HepG2 (cell line): ENCODE measurements around the gene PRSS38. TPM values are rescaled to one million over a fixed set of nuclear protein-coding genes. Genes with fewer than 3 reads are reported as not detected.

Source experiments
- ATAC-seq: fragments of 200-7000 bp; cut with Tn5 transposase; 3 replicates; pipeline ENCODE4 v1.9.1; 2020; ENCODE audit warnings: mild to moderate bottlenecking, moderate library complexity
- BruUV-seq: library from RNA; stranded (reverse); fragments of 400-500 nt; replicated peaks from 2 replicates; lab custom pipeline; 2021; lab: Mats Ljungman, UMichigan
- CTCF ChIA-PET: fragments of 300-600 bp; formaldehyde crosslinking; extraction: SDS; loops from one replicate; lab custom pipeline; 2021; ENCODE audit warnings: low total read pairs, inconsistent platforms, low intra/inter-chr PET ratio; lab: Yijun Ruan, JAX
- POLR2A ChIA-PET: fragments of 350-600 bp; sonication (Branson Sonifier 250); formaldehyde crosslinking; loops from one replicate; lab custom pipeline; 2020; ENCODE audit warnings: antibody characterized with exemption, inconsistent platforms; lab: Yijun Ruan, JAX
- DNase-seq: peaks from one replicate; pipeline ENCODE4 v3.0.0-alpha.2; 2015; ENCODE audit warnings: low spot score
- FAIRE-seq: peaks from 3 replicates; lab custom pipeline; 2011; peaks lifted over from hg19 to GRCh38; lab: Jason Lieb, UNC
- H2AFZ ChIP-seq: one replicate; pipeline ENCODE4 v1.6.1; 2011; ENCODE audit warnings: low read length, inconsistent platforms
- H3K27ac ChIP-seq: fragments of 300-600 bp; 3 replicates; pipeline ENCODE4 v1.8.0; 2011; ENCODE audit warnings: mixed run types, mild to moderate bottlenecking, mixed read lengths, low read length, inconsistent platforms; ENCODE audit not compliant: insufficient read depth; ENCODE audit errors: extremely low read length
- H3K27me3 ChIP-seq, 2 experiments: fragments of 200-600 bp in 1 of 2; 2 replicates in 1 of 2; 3 replicates in 1 of 2; pipeline versions ENCODE4 v1.6.0 to v1.8.0; 2011; ENCODE audit warnings: low read length in 2 of 2, mild to moderate bottlenecking in 2 of 2, moderate library complexity in 2 of 2, inconsistent platforms in 1 of 2; ENCODE audit not compliant: insufficient read depth in 2 of 2, control insufficient read depth in 1 of 2
- H3K36me3 ChIP-seq, 2 experiments: fragments of 200-600 bp in 1 of 2; replicated peaks in 1 of 2; 2 replicates in 1 of 2; 3 replicates in 1 of 2; pipeline versions ENCODE4 v1.5.1 to v1.8.0; 2011; ENCODE audit warnings: low read length in 2 of 2, inconsistent platforms in 1 of 2; ENCODE audit not compliant: insufficient read depth in 2 of 2, control insufficient read depth in 1 of 2
- H3K4me1 ChIP-seq: 2 replicates; pipeline ENCODE4 v1.5.1; 2012; ENCODE audit warnings: low read length, inconsistent platforms; ENCODE audit not compliant: insufficient read depth
- H3K4me2 ChIP-seq: 2 replicates; pipeline ENCODE4 v1.6.0; 2011; ENCODE audit warnings: low read depth, low read length, inconsistent platforms
- H3K4me3 ChIP-seq, 3 experiments: fragments of 200-600 bp in 1 of 3; sonication (generic), shearing (Covaris generic) in 1 of 3; replicated peaks in 1 of 3; 2 replicates each; pipeline ENCODE4 v1.5.1; 2011 to 2016; ENCODE audit warnings: low read length in 3 of 3, inconsistent platforms in 2 of 3, low read depth in 2 of 3, mild to moderate bottlenecking in 2 of 3, control low read depth in 1 of 3, mixed read lengths in 1 of 3; ENCODE audit not compliant: insufficient read depth in 1 of 3
- H3K79me2 ChIP-seq: one replicate; pipeline ENCODE4 v1.6.1; 2011; ENCODE audit warnings: low read length, inconsistent platforms; ENCODE audit not compliant: insufficient read depth
- H3K9ac ChIP-seq: 2 replicates; pipeline ENCODE4 v1.6.0; 2011; ENCODE audit warnings: mild to moderate bottlenecking, low read depth, low read length, inconsistent platforms; ENCODE audit not compliant: insufficient read depth
- H3K9me3 ChIP-seq: 2 replicates; pipeline ENCODE4 v1.5.1; 2012; ENCODE audit warnings: mild to moderate bottlenecking, low read length
- H4K20me1 ChIP-seq: 2 replicates; pipeline ENCODE4 v1.6.0; 2011; ENCODE audit warnings: inconsistent platforms, mild to moderate bottlenecking, low read length, moderate library complexity; ENCODE audit not compliant: insufficient read depth
- MAFF ChIP-seq: IDR thresholded peaks from 2 replicates; pipeline ENCODE4 v1.6.1; 2011; ENCODE audit warnings: low read depth, low read length, improper control_type of control experiment
- MAFK ChIP-seq, 2 experiments: IDR thresholded peaks in 1 of 2; conservative IDR thresholded peaks in 1 of 2; 2 replicates each; pipeline ENCODE4 v1.6.1; 2011; ENCODE audit warnings: improper control_type of control experiment in 2 of 2, low read length in 2 of 2
- MIER3 ChIP-seq: IDR thresholded peaks from 2 replicates; pipeline ENCODE4 v1.6.1; 2016; ENCODE audit warnings: missing compliant biosample characterization, borderline replicate concordance
- NFE2L2 ChIP-seq: fragments of 150-350 bp; IDR thresholded peaks from 2 replicates; pipeline ENCODE4 v1.6.1; 2014; ENCODE audit warnings: low read length
- SIN3A ChIP-seq: IDR thresholded peaks from 2 replicates; pipeline ENCODE4 v1.6.1; 2011; ENCODE audit warnings: low read depth, mild to moderate bottlenecking, control low read depth, low read length, borderline replicate concordance
- ZKSCAN5 ChIP-seq: sonication (generic); formaldehyde crosslinking; IDR thresholded peaks from 2 replicates; pipeline ENCODE4 v1.5.1; 2020; ENCODE audit warnings: mild to moderate bottlenecking, missing genetic modification reagents
- WGBS: methylation state at CpG from one replicate; pipeline ENCODE4 v1.1.6; 2017; ENCODE audit warnings: low lambda C conversion rate; 5-methylcytosine and 5-hydroxymethylcytosine counted together
- in situ Hi-C: cut with HindIII; loops from 2 replicates; pipeline ENCODE4 v1.10.0; 2017; ENCODE audit warnings: low pct_unique_long_range_greater_than_20kb; ENCODE audit not compliant: extremely low pct_ligation_motif_present
- intact Hi-C: fragments of 100-400 bp; cut with micrococcal nuclease; formaldehyde crosslinking; loops from one replicate; pipeline ENCODE4 v1.10.0; 2022; ENCODE audit not compliant: unreplicated experiment
- polyA plus RNA-seq, 8 experiments: library from polyadenylated mRNA; depleted of rRNA in 3 of 8; stranded (reverse) in 7 of 8; unstranded in 1 of 8; fragments of >200 nt; fragmentation: Illumina TruSeq in 4 of 8; extraction: Trizol in 4 of 8; gene quantifications; 2 replicates each; pipeline versions ENCODE4 v1.2.1 to v1.2.3, GENCODE V29; 2011 to 2016; ENCODE audit warnings: low read depth in 4 of 8, missing spikeins in 1 of 8, mixed read lengths in 1 of 8; ENCODE audit not compliant: insufficient read depth in 1 of 8
- total RNA-seq, 5 experiments: library from RNA; depleted of rRNA; stranded (reverse); fragments of >200 nt; fragmentation: Illumina TruSeq; extraction: Trizol; gene quantifications; 2 replicates each; pipeline ENCODE4 v1.2.3, GENCODE V29; 2016; ENCODE audit warnings: low read depth in 1 of 5
- TF ChIP-seq, protein P1 (sequence below): sonication (generic); formaldehyde crosslinking; IDR thresholded peaks from 2 replicates; pipeline ENCODE4 v1.4.0; 2020; ENCODE audit warnings: missing genetic modification reagents
- TF ChIP-seq, protein P2 (sequence below): conservative IDR thresholded peaks from 2 replicates; pipeline ENCODE4 v1.6.1; 2018; ENCODE audit warnings: missing genetic modification reagents

The PRSS38 gene
- total and polyA plus RNA-seq, 2 of the 13 experiments (the other 11 are each of a cell fraction or from before 2014, with no cell fraction given): not detected

DNA sequence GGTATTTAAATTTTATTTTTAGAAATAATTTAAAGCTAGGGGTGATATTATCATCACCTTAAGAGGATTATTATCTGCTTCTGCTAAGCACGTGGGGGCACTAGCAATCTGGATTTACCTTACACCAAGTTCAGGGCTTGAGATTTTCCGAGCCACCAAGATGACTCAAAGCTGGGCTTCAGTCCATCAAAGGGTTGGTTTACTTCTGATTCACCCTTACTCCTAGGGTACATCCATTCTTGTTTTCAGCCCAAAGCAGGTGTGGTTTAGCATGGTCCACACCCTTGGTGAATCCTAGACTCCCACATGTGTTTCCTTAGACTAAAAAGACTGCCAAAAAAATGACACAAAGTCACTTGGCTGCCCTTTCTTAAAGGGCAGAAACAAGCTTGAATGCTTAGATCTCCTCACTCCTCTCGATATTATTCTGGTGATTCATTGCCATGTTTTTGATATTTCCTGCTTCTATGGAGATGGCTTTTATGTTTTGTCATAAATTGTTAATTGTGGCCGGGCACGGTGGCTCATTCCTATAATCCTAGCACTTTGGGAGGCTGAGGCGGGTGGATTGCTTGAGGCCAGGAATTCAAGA is 9.8 kb upstream of the PRSS38 start:
- CTCF ChIA-PET: no interaction called here
- Histone ChIP-seq H3K27me3 (no peaks in the 10 kb centered on the region; a peak in 1 of 5 replicates), H3K4me3 (no peak overlapping the region), H3K79me2 (no peaks in the 10 kb centered on the region), H4K20me1 (no peaks in the 10 kb centered on the region), H3K9me3 (no peaks in the 10 kb centered on the region), H3K27ac (no peak overlapping the region), H3K4me1 (no peaks in the 10 kb centered on the region)
- no TSS peak for BruUV-seq
- no peak for TF ChIP-seq ZKSCAN5 (CRISPR knock-in tag)
- TF ChIP-seq MIER3 (CRISPR knock-in tag): no peak
- TF ChIP-seq, all 625 proteins: peak for 0
- Histone ChIP-seq H3K9ac (no peak overlapping the region), H2AFZ (no peak overlapping the region), H3K4me2 (no peak overlapping the region), H3K36me3 (no peaks in the 10 kb centered on the region)
- FAIRE-seq: no peak
- no peak for ATAC-seq
- intact Hi-C loops: loop anchor here (10.0 kb wide), 1 partner anchor 1051 kb away; no protein-coding TSS in a partner anchor
- POLR2A ChIA-PET: no interaction called here
- no peak for DNase-seq
- in situ Hi-C loops: no loop called here
- 5% methylated on average over 6 of the region's 6 CpGs for WGBS

DNA sequence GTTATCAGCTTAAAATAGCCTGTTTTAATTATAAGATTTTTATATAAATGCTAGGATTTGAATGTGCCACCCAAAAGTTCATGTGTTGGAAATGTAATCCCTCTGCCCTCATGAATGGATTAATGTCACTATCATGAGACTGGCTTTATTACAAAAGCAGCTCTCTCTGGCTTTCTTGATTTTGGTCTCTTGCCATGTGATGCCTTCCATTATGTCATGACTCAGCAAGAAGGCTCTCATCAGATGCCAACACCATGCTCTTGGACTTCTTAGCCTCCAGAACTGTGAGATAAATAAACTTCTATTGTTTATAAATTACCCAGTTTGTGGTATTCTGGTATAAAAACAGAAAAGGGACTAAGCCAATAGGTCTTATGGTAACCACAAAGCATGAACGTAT is 6.9 kb upstream of the PRSS38 start:
- Histone ChIP-seq H2AFZ (no peak overlapping the region), H3K79me2 (no peaks in the 10 kb centered on the region), H3K4me2 (no peak overlapping the region), H3K4me3 (no peak overlapping the region), H3K36me3 (no peaks in the 10 kb centered on the region), H3K9ac (no peak overlapping the region), H3K27me3 (no peaks in the 10 kb centered on the region; a peak in 1 of 5 replicates), H4K20me1 (no peaks in the 10 kb centered on the region), H3K4me1 (no peaks in the 10 kb centered on the region), H3K27ac (no peak overlapping the region), H3K9me3 (peaks cover 7% of the 10 kb centered on the region; the same call in 1 of the 2 replicates)
- POLR2A ChIA-PET: no interaction called here
- CTCF ChIA-PET: no interaction called here
- ATAC-seq (no peak), DNase-seq (no peak), FAIRE-seq (no peak)
- TF ChIP-seq, protein P1, sequence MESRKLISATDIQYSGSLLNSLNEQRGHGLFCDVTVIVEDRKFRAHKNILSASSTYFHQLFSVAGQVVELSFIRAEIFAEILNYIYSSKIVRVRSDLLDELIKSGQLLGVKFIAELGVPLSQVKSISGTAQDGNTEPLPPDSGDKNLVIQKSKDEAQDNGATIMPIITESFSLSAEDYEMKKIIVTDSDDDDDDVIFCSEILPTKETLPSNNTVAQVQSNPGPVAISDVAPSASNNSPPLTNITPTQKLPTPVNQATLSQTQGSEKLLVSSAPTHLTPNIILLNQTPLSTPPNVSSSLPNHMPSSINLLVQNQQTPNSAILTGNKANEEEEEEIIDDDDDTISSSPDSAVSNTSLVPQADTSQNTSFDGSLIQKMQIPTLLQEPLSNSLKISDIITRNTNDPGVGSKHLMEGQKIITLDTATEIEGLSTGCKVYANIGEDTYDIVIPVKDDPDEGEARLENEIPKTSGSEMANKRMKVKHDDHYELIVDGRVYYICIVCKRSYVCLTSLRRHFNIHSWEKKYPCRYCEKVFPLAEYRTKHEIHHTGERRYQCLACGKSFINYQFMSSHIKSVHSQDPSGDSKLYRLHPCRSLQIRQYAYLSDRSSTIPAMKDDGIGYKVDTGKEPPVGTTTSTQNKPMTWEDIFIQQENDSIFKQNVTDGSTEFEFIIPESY (CRISPR knock-in tag): no peak
- TF ChIP-seq MAFF: peak; percentile 53; the same call in 1 of the 2 replicates
- TF ChIP-seq NFE2L2: 0 out of 2 replicates have a peak, but pooled peaks have one; percentile 10
- TF ChIP-seq SIN3A: no peak
- TF ChIP-seq, protein P2, sequence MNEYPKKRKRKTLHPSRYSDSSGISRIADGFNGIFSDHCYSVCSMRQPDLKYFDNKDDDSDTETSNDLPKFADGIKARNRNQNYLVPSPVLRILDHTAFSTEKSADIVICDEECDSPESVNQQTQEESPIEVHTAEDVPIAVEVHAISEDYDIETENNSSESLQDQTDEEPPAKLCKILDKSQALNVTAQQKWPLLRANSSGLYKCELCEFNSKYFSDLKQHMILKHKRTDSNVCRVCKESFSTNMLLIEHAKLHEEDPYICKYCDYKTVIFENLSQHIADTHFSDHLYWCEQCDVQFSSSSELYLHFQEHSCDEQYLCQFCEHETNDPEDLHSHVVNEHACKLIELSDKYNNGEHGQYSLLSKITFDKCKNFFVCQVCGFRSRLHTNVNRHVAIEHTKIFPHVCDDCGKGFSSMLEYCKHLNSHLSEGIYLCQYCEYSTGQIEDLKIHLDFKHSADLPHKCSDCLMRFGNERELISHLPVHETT: no peak
- peak; percentile 48 to 67 for TF ChIP-seq MAFK (conservative IDR thresholded peaks at IDR 0.05 in 1 of 2, IDR thresholded peaks at IDR 0.05 in 1 of 2; ENCODE audit: low read length in 2 of 2)
- 0% methylated on average over 1 of the region's 1 CpG for WGBS
- in situ Hi-C loops (no loop called here), intact Hi-C loops (loop anchor here (10.0 kb wide), 1 partner anchor 1054 kb away; no protein-coding TSS in a partner anchor)
- no TSS peak for BruUV-seq
